Measurements from ENCODE around the gene TP53I3. TPM values are rescaled to one million over a fixed set of nuclear protein-coding genes. Genes with fewer than 3 reads are reported as not detected.

The TP53I3 gene
- total and polyA plus RNA-seq, 2 donors from 2014 or later = 45.1 to 85.0 TPM

- peaks cover 0 to 5% (median 0%) of the 10 kb centered on the region in 3 donors for H3K4me1 ChIP-seq (ENCODE audit: control insufficient read depth in 2 of 3, insufficient read depth in 2 of 3, low read depth in 1 of 3, low read length in 3 of 3)
- H3K27me3 ChIP-seq (ENCODE audit: control insufficient read depth, insufficient read depth, low read length) = no peaks in the 10 kb centered on the region
- intact Hi-C loops (cut with DNase I) = no loop called here
- DNase-seq (no peak), FAIRE-seq (no peak)
- H3K9ac ChIP-seq (ENCODE audit: low read length in 3 of 3) = no peak overlapping the region
- H3K9me3 ChIP-seq (ENCODE audit: control insufficient read depth in 2 of 3, insufficient read depth in 1 of 3, low read length in 3 of 3) = no peaks in the 10 kb centered on the region
- H3K36me3 ChIP-seq (ENCODE audit: control insufficient read depth in 2 of 3, insufficient read depth in 3 of 3, low read length in 3 of 3) = no peaks in the 10 kb centered on the region
- no peak for TF ChIP-seq CTCF (IDR thresholded peaks at IDR 0.05; ENCODE audit: borderline replicate concordance, extremely low read depth, insufficient read depth)
- H3K4me3 ChIP-seq (ENCODE audit: low read length in 3 of 3) = no peak overlapping the region
- no peak overlapping the region for H3K27ac ChIP-seq (ENCODE audit: low read depth in 2 of 2, low read length in 2 of 2)
Observed at GRCh38 chr2:24117902-24118301, 33.3 kb upstream of the TP53I3 start.

GRCh38 chr2:24115057-24115456, 30.4 kb upstream of the TP53I3 start:
- FAIRE-seq (no peak), DNase-seq (no peak)
- Histone ChIP-seq H3K4me3 (ENCODE audit: low read length in 3 of 3) (no peak overlapping the region), H3K9me3 (ENCODE audit: control insufficient read depth in 2 of 3, insufficient read depth in 1 of 3, low read length in 3 of 3) (no peaks in the 10 kb centered on the region), H3K27ac (ENCODE audit: low read depth in 2 of 2, low read length in 2 of 2) (no peak overlapping the region), H3K9ac (ENCODE audit: low read length in 3 of 3) (no peak overlapping the region), H3K36me3 (ENCODE audit: control insufficient read depth in 2 of 3, insufficient read depth in 3 of 3, low read length in 3 of 3) (no peaks in the 10 kb centered on the region), H3K27me3 (ENCODE audit: control insufficient read depth, insufficient read depth, low read length) (no peaks in the 10 kb centered on the region), H3K4me1 (ENCODE audit: control insufficient read depth in 2 of 3, insufficient read depth in 2 of 3, low read depth in 1 of 3, low read length in 3 of 3) (no peaks in the 10 kb centered on the region)
- intact Hi-C loops (cut with DNase I) = no loop called here
- TF ChIP-seq CTCF (IDR thresholded peaks at IDR 0.05; ENCODE audit: borderline replicate concordance, extremely low read depth, insufficient read depth) = no peak

GRCh38 chr2:24111407-24111901, 26.8 kb upstream of the TP53I3 start:
- H3K36me3 ChIP-seq (ENCODE audit: control insufficient read depth in 2 of 3, insufficient read depth in 3 of 3, low read length in 3 of 3) = no peaks in the 10 kb centered on the region
- no peak for TF ChIP-seq CTCF (IDR thresholded peaks at IDR 0.05; ENCODE audit: borderline replicate concordance, extremely low read depth, insufficient read depth)
- H3K4me1 ChIP-seq (ENCODE audit: control insufficient read depth in 2 of 3, insufficient read depth in 2 of 3, low read depth in 1 of 3, low read length in 3 of 3) = no peaks in the 10 kb centered on the region
- intact Hi-C loops (cut with DNase I) = no loop called here
- no peak for FAIRE-seq
- H3K9ac ChIP-seq (ENCODE audit: low read length in 3 of 3) = no peak overlapping the region
- no peak overlapping the region for H3K27ac ChIP-seq (ENCODE audit: low read depth in 2 of 2, low read length in 2 of 2)
- DNase-seq = peak in 1 of 5 donors; percentile 12
- no peaks in the 10 kb centered on the region for H3K27me3 ChIP-seq (ENCODE audit: control insufficient read depth, insufficient read depth, low read length)
- H3K4me3 ChIP-seq (ENCODE audit: low read length in 3 of 3) = no peak overlapping the region
- H3K9me3 ChIP-seq (ENCODE audit: control insufficient read depth in 2 of 3, insufficient read depth in 1 of 3, low read length in 3 of 3) = no peaks in the 10 kb centered on the region

Measured in kidney (tissue), 14 donors.